ENCODE data around the gene PTPN14. TPM values are rescaled to one million over a fixed set of nuclear protein-coding genes. Genes with fewer than 3 reads are reported as not detected.

Gene PTPN14
- total and polyA plus RNA-seq, 2 of the 4 experiments (the other 2 are of a cell fraction): 21.5 to 31.7 TPM

DNA sequence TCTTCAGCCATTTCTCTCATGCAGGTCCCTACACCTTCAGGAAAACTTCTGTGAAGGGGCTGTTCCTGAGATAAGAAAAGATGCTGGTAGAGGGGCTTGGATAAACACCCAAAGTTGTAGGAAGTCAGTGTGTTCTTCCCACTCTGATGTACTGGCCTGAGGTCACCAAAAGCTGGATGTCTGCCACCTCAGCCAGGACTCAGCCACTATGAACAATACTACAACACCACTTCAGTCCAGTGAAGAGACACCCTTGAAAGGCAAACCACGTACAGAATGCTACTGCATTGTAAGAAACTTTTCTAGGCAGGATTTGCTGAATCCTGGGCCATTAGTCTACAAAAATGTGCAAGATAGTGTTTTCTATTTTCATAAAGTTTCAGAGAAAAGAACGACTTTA, 2.4 kb downstream of the PTPN14 start:
- in situ Hi-C loops (cut with MboI; ENCODE audit: low sequenced_read_pairs): no loop called here
- peaks cover 5% of the 10 kb centered on the region for H3K36me3 ChIP-seq (ENCODE audit: control insufficient read depth, insufficient read depth, low read length)

More for the DNA sequence above, 2.4 kb downstream of the PTPN14 start:
- H3K23ac ChIP-seq (ENCODE audit: low read depth, low read length): no peak overlapping the region; the same call in 1 of the 2 replicates
- WGBS, 2 experiments (ENCODE audit: extremely low coverage in 2 of 2, insufficient read length in 1 of 2): 17% methylated on average over 1 of the region's 2 CpGs; no CpG with 5 or more reads in 1 of the 2 experiments
- no peaks in the 10 kb centered on the region for H3K9me3 ChIP-seq (ENCODE audit: control insufficient read depth, insufficient read depth, low read length)
- no peak overlapping the region for H3K18ac ChIP-seq (ENCODE audit: low read depth, low read length)
- H4K91ac ChIP-seq (ENCODE audit: insufficient read depth, low read depth, low read length): no peak overlapping the region
- no peak overlapping the region for H2AK5ac ChIP-seq (ENCODE audit: low read depth, low read length)
- peak overlapping the region; percentile 93; the same call in 1 of the 2 replicates for H3K9ac ChIP-seq (ENCODE audit: low read depth, low read length)
- H3K4me1 ChIP-seq (ENCODE audit: control insufficient read depth, insufficient read depth, low read length): peaks cover 6% of the 10 kb centered on the region
- no peak overlapping the region for H3K4ac ChIP-seq (ENCODE audit: low read depth, low read length)
- peak overlapping the region; percentile 94 for H3K4me2 ChIP-seq (ENCODE audit: low read depth, low read length)
- H2AFZ ChIP-seq (replicated peaks; ENCODE audit: low read length, poor library complexity): no peak overlapping the region
- ChIA-PET POLR2A (ENCODE audit: unreplicated experiment) (no interaction called here), CTCF (interaction anchor here (0.5 to 1.8 kb wide), 6 partner anchors 10 to 287 kb away, joined by 3 to 5 read pairs (median 3); no protein-coding TSS in a partner anchor)
- dilution Hi-C loops (cut with HindIII; ENCODE audit: low sequenced_read_pairs, unreplicated experiment): no loop called here
- no peak overlapping the region for H3K56ac ChIP-seq (ENCODE audit: extremely low read depth, insufficient read depth, low read length)
- H3K27me3 ChIP-seq (ENCODE audit: control insufficient read depth, insufficient read depth, low read length): no peaks in the 10 kb centered on the region
- H3K9me1 ChIP-seq (ENCODE audit: insufficient read depth, low read length): peaks cover 11% of the 10 kb centered on the region
- intact Hi-C loops (cut with micrococcal nuclease): no loop called here
- H4K20me1 ChIP-seq (ENCODE audit: insufficient read depth, low read length): peaks cover 65% of the 10 kb centered on the region
- no peak overlapping the region; the same call in 1 of the 2 replicates for H3K27ac ChIP-seq (ENCODE audit: insufficient read depth, low read length)
- H3K79me1 ChIP-seq (ENCODE audit: low read depth in 1 of 2, low read length in 2 of 2): peaks cover 0 to 64% of the 10 kb centered on the region in 2 experiments; a peak in 3 of 4 replicates
- DNase-seq: peak; percentile 63
- no peak overlapping the region for H2BK120ac ChIP-seq (ENCODE audit: low read depth, low read length)
- peak overlapping the region; percentile 76 for H3K4me3 ChIP-seq (ENCODE audit: insufficient read depth, low read depth, low read length)
- ATAC-seq (ENCODE audit: low read depth): no peak
- H2BK5ac ChIP-seq (ENCODE audit: low read depth, low read length, poor library complexity, severe bottlenecking): no peak overlapping the region
- no peak overlapping the region for H4K8ac ChIP-seq (ENCODE audit: low read depth in 2 of 2, low read length in 2 of 2)
- TF ChIP-seq MAFK (IDR thresholded peaks at IDR 0.05; ENCODE audit: low read depth, low read length) (no peak), CEBPB (IDR thresholded peaks at IDR 0.05; ENCODE audit: low read depth, low read length) (no peak), MXI1 (IDR thresholded peaks at IDR 0.05; ENCODE audit: borderline replicate concordance, low read depth, low read length) (no peak), POLR2A (IDR thresholded peaks at IDR 0.05; ENCODE audit: low read depth, low read length) (no peak; the same call in 1 of the 2 replicates), SMC3 (IDR thresholded peaks at IDR 0.05; ENCODE audit: low read depth, low read length) (no peak), MAZ (IDR thresholded peaks at IDR 0.05; ENCODE audit: borderline replicate concordance, low read depth, low read length) (no peak), FOS (IDR thresholded peaks at IDR 0.05; ENCODE audit: low read depth, low read length) (no peak), BHLHE40 (IDR thresholded peaks at IDR 0.05; ENCODE audit: low read depth, low read length) (no peak), CHD1 (IDR thresholded peaks at IDR 0.05; ENCODE audit: low read depth, low read length) (no peak), RAD21 (IDR thresholded peaks at IDR 0.05; ENCODE audit: low read length) (no peak), NFE2L2 (IDR thresholded peaks at IDR 0.05; ENCODE audit: low read depth, low read length) (no peak), RFX5 (IDR thresholded peaks at IDR 0.05; ENCODE audit: low read depth, low read length) (no peak), RCOR1 (IDR thresholded peaks at IDR 0.05; ENCODE audit: insufficient replicate concordance, low read length) (no peak)
- TF ChIP-seq, protein P1, sequence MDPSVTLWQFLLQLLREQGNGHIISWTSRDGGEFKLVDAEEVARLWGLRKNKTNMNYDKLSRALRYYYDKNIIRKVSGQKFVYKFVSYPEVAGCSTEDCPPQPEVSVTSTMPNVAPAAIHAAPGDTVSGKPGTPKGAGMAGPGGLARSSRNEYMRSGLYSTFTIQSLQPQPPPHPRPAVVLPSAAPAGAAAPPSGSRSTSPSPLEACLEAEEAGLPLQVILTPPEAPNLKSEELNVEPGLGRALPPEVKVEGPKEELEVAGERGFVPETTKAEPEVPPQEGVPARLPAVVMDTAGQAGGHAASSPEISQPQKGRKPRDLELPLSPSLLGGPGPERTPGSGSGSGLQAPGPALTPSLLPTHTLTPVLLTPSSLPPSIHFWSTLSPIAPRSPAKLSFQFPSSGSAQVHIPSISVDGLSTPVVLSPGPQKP (IDR thresholded peaks at IDR 0.05; ENCODE audit: borderline replicate concordance, low read depth, low read length): no peak
- TF ChIP-seq, protein P2, sequence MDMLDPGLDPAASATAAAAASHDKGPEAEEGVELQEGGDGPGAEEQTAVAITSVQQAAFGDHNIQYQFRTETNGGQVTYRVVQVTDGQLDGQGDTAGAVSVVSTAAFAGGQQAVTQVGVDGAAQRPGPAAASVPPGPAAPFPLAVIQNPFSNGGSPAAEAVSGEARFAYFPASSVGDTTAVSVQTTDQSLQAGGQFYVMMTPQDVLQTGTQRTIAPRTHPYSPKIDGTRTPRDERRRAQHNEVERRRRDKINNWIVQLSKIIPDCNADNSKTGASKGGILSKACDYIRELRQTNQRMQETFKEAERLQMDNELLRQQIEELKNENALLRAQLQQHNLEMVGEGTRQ (IDR thresholded peaks at IDR 0.05; ENCODE audit: low read depth, low read length): no peak
- TF ChIP-seq, protein P3, sequence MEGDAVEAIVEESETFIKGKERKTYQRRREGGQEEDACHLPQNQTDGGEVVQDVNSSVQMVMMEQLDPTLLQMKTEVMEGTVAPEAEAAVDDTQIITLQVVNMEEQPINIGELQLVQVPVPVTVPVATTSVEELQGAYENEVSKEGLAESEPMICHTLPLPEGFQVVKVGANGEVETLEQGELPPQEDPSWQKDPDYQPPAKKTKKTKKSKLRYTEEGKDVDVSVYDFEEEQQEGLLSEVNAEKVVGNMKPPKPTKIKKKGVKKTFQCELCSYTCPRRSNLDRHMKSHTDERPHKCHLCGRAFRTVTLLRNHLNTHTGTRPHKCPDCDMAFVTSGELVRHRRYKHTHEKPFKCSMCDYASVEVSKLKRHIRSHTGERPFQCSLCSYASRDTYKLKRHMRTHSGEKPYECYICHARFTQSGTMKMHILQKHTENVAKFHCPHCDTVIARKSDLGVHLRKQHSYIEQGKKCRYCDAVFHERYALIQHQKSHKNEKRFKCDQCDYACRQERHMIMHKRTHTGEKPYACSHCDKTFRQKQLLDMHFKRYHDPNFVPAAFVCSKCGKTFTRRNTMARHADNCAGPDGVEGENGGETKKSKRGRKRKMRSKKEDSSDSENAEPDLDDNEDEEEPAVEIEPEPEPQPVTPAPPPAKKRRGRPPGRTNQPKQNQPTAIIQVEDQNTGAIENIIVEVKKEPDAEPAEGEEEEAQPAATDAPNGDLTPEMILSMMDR (conservative IDR thresholded peaks at IDR 0.05; ENCODE audit: low read depth, low read length): no peak
- H2AK9ac ChIP-seq (replicated peaks; ENCODE audit: low read depth, low read length, poor library complexity): no peak overlapping the region
- no peak overlapping the region for H4K5ac ChIP-seq (ENCODE audit: low read depth, low read length)
- no peak overlapping the region for H2BK15ac ChIP-seq (ENCODE audit: low read depth, low read length)
- no peak overlapping the region for H2BK20ac ChIP-seq (ENCODE audit: low read depth, low read length)
- no peak overlapping the region for H3K14ac ChIP-seq (replicated peaks; ENCODE audit: low read depth, low read length)
- no TSS peak for BruUV-seq (replicated peaks)

Data from IMR-90 (cell line).